ENCODE results near the gene RIPK3.
"Not testable (repeated sequence)": the region's sequence is repeated elsewhere in the genome, so short reads cannot be mapped to it uniquely, and the experiment has no call there.

Gene RIPK3

DNA sequence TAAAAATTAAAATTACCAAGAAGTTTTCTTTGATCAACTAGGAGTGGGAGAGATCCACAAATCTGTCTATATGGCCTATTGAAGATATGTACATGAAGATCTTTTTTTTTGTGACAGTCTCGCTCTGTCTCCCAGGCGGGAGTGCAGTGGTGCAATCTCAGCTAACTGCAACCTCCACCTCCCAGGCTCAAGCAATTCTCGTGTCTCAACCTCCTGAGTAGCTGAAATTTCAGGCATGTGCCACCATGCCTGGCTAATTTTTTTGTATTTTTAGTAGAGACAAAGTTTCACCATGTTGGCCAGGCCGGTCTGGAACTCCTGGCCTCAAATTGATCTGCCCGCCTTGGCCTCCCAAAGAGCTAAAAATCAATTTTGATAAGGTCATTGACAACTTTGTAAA, 23.6 kb upstream of the RIPK3 start:
- whole genome bisulfite sequencing, 2 experiments, result 80 to 84% methylated on average over 5 of the region's 5 CpGs
- no peak overlapping the region for H3K4me3 ChIP-seq (ENCODE audit: insufficient read depth, low read depth, low read length)
- peaks cover 25% of the 10 kb centered on the region for H3K27me3 ChIP-seq (ENCODE audit: control insufficient read depth, insufficient read depth, low read length, poor library complexity, severe bottlenecking)
- no peaks in the 10 kb centered on the region for H3K36me3 ChIP-seq (ENCODE audit: control insufficient read depth, insufficient read depth, low read length)
- H3K4me1 ChIP-seq (ENCODE audit: control insufficient read depth, insufficient read depth, low read length), result no peaks in the 10 kb centered on the region
- H3K9me3 ChIP-seq (ENCODE audit: control insufficient read depth, low read length), result no peaks in the 10 kb centered on the region
- no peak overlapping the region for H3K27ac ChIP-seq (ENCODE audit: insufficient read depth, low read depth, low read length, poor library complexity, severe bottlenecking)

DNA sequence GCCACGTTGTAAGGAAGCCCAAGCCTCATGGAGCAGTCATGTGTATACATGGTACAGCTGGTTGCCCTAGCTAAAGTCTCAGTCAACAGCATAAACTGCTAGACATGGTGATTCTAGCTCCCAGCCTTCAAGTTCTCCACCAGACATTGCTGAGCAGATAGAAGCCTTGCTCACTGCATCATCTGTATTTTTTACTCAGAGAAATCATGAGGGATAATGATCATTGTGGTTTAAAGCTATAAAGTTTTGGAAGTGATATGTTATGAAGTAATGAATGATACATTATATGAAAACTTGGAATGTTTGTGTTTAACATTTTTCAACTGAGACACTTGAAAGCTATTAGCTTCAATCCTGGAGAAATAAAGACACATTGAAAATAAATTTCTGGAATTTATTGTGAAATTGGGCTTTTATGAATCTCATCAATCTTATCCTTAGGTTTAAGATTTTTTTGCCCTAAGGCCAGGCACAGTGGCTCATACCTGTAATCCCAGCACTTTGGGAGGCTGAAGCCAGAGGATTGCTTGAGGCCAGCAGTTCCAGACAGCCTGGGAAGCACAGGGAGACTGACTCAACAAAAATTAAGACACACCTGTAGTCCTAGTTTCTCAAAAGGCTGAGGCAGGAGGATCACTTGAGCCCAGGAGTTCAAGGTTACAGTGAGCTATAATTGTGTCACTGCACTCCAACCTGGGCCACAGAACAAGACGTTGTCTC, 22.6 kb upstream of the RIPK3 start:
- WGBS, 2 experiments, result 30 to 46% methylated on average over 1 to 2 of the region's 2 CpGs
- Histone ChIP-seq H3K27me3 (ENCODE audit: control insufficient read depth, insufficient read depth, low read length, poor library complexity, severe bottlenecking) (peaks cover 25% of the 10 kb centered on the region), H3K4me1 (ENCODE audit: control insufficient read depth, insufficient read depth, low read length) (no peaks in the 10 kb centered on the region), H3K4me3 (ENCODE audit: insufficient read depth, low read depth, low read length) (no peak overlapping the region), H3K27ac (ENCODE audit: insufficient read depth, low read depth, low read length, poor library complexity, severe bottlenecking) (no peak overlapping the region), H3K9me3 (ENCODE audit: control insufficient read depth, low read length) (no peaks in the 10 kb centered on the region), H3K36me3 (ENCODE audit: control insufficient read depth, insufficient read depth, low read length) (no peaks in the 10 kb centered on the region)

- 84 to 100% methylated on average over 1 to 2 of the region's 2 CpGs for WGBS, 2 experiments
- H3K27me3 ChIP-seq (ENCODE audit: control insufficient read depth, insufficient read depth, low read length, poor library complexity, severe bottlenecking), result peaks cover 25% of the 10 kb centered on the region
- H3K4me3 ChIP-seq (ENCODE audit: insufficient read depth, low read depth, low read length), result no peak overlapping the region
Measured at GRCh38 chr14:24361326-24361725, 21.5 kb upstream of the RIPK3 start.

GRCh38 chr14:24360281-24360680, 20.5 kb upstream of the RIPK3 start:
- Histone ChIP-seq H3K4me1 (ENCODE audit: control insufficient read depth, insufficient read depth, low read length) (no peaks in the 10 kb centered on the region), H3K9me3 (ENCODE audit: control insufficient read depth, low read length) (no peaks in the 10 kb centered on the region), H3K27me3 (ENCODE audit: control insufficient read depth, insufficient read depth, low read length, poor library complexity, severe bottlenecking) (peaks cover 25% of the 10 kb centered on the region), H3K4me3 (ENCODE audit: insufficient read depth, low read depth, low read length) (no peak overlapping the region), H3K27ac (ENCODE audit: insufficient read depth, low read depth, low read length, poor library complexity, severe bottlenecking) (no peak overlapping the region), H3K36me3 (ENCODE audit: control insufficient read depth, insufficient read depth, low read length) (no peaks in the 10 kb centered on the region)
- 90 to 92% methylated on average over 3 of the region's 3 CpGs for WGBS, 2 experiments

More at GRCh38 chr14:24361326-24361725, 21.5 kb upstream of the RIPK3 start:
- no peaks in the 10 kb centered on the region for H3K36me3 ChIP-seq (ENCODE audit: control insufficient read depth, insufficient read depth, low read length)
- H3K9me3 ChIP-seq (ENCODE audit: control insufficient read depth, low read length), result no peaks in the 10 kb centered on the region
- no peak overlapping the region for H3K27ac ChIP-seq (ENCODE audit: insufficient read depth, low read depth, low read length, poor library complexity, severe bottlenecking)
- no peaks in the 10 kb centered on the region for H3K4me1 ChIP-seq (ENCODE audit: control insufficient read depth, insufficient read depth, low read length)

- H3K9me3 ChIP-seq (ENCODE audit: control insufficient read depth, low read length), result no peaks in the 10 kb centered on the region
- 73 to 88% methylated on average over 4 of the region's 4 CpGs for WGBS, 2 experiments
- H3K36me3 ChIP-seq (ENCODE audit: control insufficient read depth, insufficient read depth, low read length), result no peaks in the 10 kb centered on the region
- no peak overlapping the region for H3K27ac ChIP-seq (ENCODE audit: insufficient read depth, low read depth, low read length, poor library complexity, severe bottlenecking)
- H3K27me3 ChIP-seq (ENCODE audit: control insufficient read depth, insufficient read depth, low read length, poor library complexity, severe bottlenecking), result peaks cover 27% of the 10 kb centered on the region
- H3K4me3 ChIP-seq (ENCODE audit: insufficient read depth, low read depth, low read length), result no peak overlapping the region
- no peaks in the 10 kb centered on the region for H3K4me1 ChIP-seq (ENCODE audit: control insufficient read depth, insufficient read depth, low read length)
Measured at GRCh38 chr14:24356208-24356607, 16.4 kb upstream of the RIPK3 start.

- WGBS, 2 experiments, result 88 to 94% methylated on average over 7 of the region's 7 CpGs
- Histone ChIP-seq H3K36me3 (ENCODE audit: control insufficient read depth, insufficient read depth, low read length) (no peaks in the 10 kb centered on the region), H3K9me3 (ENCODE audit: control insufficient read depth, low read length) (no peaks in the 10 kb centered on the region)
Measured at GRCh38 chr14:24355009-24355408, 15.2 kb upstream of the RIPK3 start.

DNA sequence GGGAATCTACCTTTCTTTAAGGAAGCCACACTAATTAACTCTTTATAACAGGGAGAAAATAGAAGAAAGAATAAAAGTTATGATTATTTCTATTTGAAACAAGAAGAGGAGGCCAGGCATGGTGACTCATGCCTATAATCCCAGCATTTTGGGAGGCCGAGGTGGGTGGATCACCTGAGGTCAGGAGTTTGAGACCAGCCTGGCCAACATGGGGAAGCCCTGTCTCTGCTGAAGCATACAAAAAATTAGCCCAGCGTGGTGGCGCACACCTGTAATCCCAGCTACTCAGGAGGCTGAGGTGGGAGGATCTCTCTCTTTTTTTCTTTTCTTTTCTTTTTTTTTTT, 14.7 kb upstream of the RIPK3 start:
- H3K27me3 ChIP-seq (ENCODE audit: control insufficient read depth, insufficient read depth, low read length, poor library complexity, severe bottlenecking), result peaks cover 37% of the 10 kb centered on the region
- not testable (repeated sequence) for H3K27ac ChIP-seq (ENCODE audit: insufficient read depth, low read depth, low read length, poor library complexity, severe bottlenecking); H3K4me1 ChIP-seq (ENCODE audit: control insufficient read depth, insufficient read depth, low read length); H3K4me3 ChIP-seq (ENCODE audit: insufficient read depth, low read depth, low read length); H3K36me3 ChIP-seq (ENCODE audit: control insufficient read depth, insufficient read depth, low read length); H3K9me3 ChIP-seq (ENCODE audit: control insufficient read depth, low read length)
- 79 to 92% methylated on average over 2 to 3 of the region's 3 CpGs for WGBS, 2 experiments

More at GRCh38 chr14:24355009-24355408, 15.2 kb upstream of the RIPK3 start:
- H3K27ac ChIP-seq (ENCODE audit: insufficient read depth, low read depth, low read length, poor library complexity, severe bottlenecking), result no peak overlapping the region
- H3K4me3 ChIP-seq (ENCODE audit: insufficient read depth, low read depth, low read length), result no peak overlapping the region
- H3K4me1 ChIP-seq (ENCODE audit: control insufficient read depth, insufficient read depth, low read length), result no peaks in the 10 kb centered on the region
- H3K27me3 ChIP-seq (ENCODE audit: control insufficient read depth, insufficient read depth, low read length, poor library complexity, severe bottlenecking), result peaks cover 31% of the 10 kb centered on the region

DNA sequence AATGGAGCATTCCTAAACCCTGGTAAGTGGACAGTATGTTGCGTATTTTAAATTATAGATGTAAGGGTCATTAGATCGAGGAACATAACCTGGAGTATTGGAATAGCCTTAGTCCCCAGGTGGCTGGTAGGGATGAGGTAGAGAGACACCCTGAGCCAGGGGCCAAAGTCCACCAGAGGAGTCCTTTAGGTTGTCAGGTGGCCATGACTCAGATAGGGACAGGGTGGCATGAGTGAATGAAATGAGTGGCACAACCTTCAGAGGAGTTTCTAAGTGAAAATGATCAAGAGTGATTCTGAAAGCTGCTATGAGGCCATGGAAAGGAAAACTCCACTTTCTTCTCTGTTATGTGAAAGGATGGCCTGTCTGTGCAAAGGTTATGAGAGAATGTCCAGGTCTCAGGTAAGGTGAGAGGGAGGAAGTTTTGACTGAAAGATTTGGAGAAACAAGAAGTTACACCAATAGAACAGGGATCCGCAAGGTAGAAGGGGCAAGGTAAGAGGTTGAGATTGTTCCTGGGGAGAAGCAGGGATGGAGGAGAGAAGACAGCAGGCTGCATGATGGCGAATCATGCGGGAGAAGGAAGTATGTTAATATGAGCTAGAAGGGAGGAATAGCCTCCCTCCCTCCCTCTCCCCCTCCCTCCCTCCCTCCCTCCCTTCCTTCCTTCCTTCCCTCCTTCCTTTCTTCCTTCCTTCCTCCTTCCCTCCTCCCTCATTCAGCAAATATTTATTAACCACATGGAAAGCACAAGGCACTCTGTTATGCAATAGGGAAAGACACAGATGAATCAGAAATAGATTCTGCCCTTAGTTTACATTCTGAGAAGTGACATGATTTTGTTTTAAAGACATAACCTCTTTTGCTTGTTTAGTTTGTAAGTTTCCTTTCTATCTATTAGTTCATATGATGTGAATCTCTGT, 14.0 kb upstream of the RIPK3 start:
- no peaks in the 10 kb centered on the region for H3K36me3 ChIP-seq (ENCODE audit: control insufficient read depth, insufficient read depth, low read length)
- H3K27me3 ChIP-seq (ENCODE audit: control insufficient read depth, insufficient read depth, low read length, poor library complexity, severe bottlenecking), result peaks cover 40% of the 10 kb centered on the region
- no peak overlapping the region for H3K4me3 ChIP-seq (ENCODE audit: insufficient read depth, low read depth, low read length)
- 91 to 94% methylated on average over 3 of the region's 5 CpGs for WGBS, 2 experiments
- no peaks in the 10 kb centered on the region for H3K4me1 ChIP-seq (ENCODE audit: control insufficient read depth, insufficient read depth, low read length)
- no peak overlapping the region for H3K27ac ChIP-seq (ENCODE audit: insufficient read depth, low read depth, low read length, poor library complexity, severe bottlenecking)
- no peaks in the 10 kb centered on the region for H3K9me3 ChIP-seq (ENCODE audit: control insufficient read depth, low read length)

DNA sequence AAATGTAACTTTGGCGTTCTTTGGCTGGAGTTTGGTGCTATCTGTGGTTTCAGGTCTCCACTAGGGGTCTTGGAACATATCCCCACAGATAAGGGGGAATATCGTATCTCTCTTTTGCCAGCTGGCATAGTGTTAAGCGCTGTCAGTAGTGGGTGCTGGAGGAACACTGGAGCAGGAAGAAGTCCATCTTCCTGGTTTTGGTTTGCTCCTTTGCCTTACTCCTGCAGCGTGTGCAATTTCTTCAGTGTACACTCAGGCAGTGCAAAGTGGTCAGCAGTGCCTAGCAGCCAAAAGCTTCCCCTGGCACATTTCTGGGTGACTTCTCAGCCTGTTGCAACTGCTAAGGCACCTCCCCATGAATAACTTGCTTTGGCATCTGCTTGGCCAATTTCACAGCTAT, 11.7 kb upstream of the RIPK3 start:
- H3K27me3 ChIP-seq (ENCODE audit: control insufficient read depth, insufficient read depth, low read length, poor library complexity, severe bottlenecking), result peaks cover 40% of the 10 kb centered on the region
- H3K36me3 ChIP-seq (ENCODE audit: control insufficient read depth, insufficient read depth, low read length), result no peaks in the 10 kb centered on the region
- H3K4me3 ChIP-seq (ENCODE audit: insufficient read depth, low read depth, low read length), result no peak overlapping the region
- WGBS, 2 experiments, result 35 to 37% methylated on average over 4 of the region's 4 CpGs
- H3K4me1 ChIP-seq (ENCODE audit: control insufficient read depth, insufficient read depth, low read length), result no peaks in the 10 kb centered on the region
- H3K9me3 ChIP-seq (ENCODE audit: control insufficient read depth, low read length), result no peaks in the 10 kb centered on the region
- H3K27ac ChIP-seq (ENCODE audit: insufficient read depth, low read depth, low read length, poor library complexity, severe bottlenecking), result no peak overlapping the region

DNA sequence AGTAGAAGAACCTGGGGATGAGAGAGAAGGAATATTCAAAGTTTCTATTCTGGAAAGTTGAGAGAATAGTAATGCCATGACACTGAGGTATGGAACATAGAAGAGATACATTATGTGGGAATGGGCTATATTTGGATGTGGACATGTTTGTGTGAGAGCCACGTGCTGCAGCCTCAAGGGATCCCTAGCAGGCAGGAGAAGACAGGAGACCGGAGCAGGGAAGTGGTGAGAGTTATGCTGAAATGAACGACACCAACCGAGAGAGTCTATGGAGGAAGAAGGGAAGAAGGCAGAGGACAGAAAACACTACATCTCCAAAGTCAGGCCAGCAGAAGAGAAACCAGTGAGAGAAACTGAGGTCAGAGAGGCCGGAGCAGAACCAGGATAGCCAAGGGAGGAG, 10.0 kb upstream of the RIPK3 start:
- WGBS, 2 experiments, result 76 to 80% methylated on average over 5 of the region's 5 CpGs
- H3K36me3 ChIP-seq (ENCODE audit: control insufficient read depth, insufficient read depth, low read length), result no peaks in the 10 kb centered on the region
- H3K27me3 ChIP-seq (ENCODE audit: control insufficient read depth, insufficient read depth, low read length, poor library complexity, severe bottlenecking), result peaks cover 44% of the 10 kb centered on the region
- H3K4me1 ChIP-seq (ENCODE audit: control insufficient read depth, insufficient read depth, low read length), result no peaks in the 10 kb centered on the region
- no peaks in the 10 kb centered on the region for H3K9me3 ChIP-seq (ENCODE audit: control insufficient read depth, low read length)
- H3K27ac ChIP-seq (ENCODE audit: insufficient read depth, low read depth, low read length, poor library complexity, severe bottlenecking), result no peak overlapping the region
- H3K4me3 ChIP-seq (ENCODE audit: insufficient read depth, low read depth, low read length), result no peak overlapping the region

Measured in ectodermal cell (in vitro differentiated cells).